Skeletal muscle tissue (tissue), 4 donors: ENCODE results near the gene IL1RAPL1. TPM values are rescaled to one million over a fixed set of nuclear protein-coding genes. Genes with fewer than 3 reads are reported as not detected.

ENCODE experiments used
- H3K27ac ChIP-seq: one replicate; pipeline ENCODE4 v1.7.0; 2013; ENCODE audit warnings: mild to moderate bottlenecking, low read depth, low read length, inconsistent platforms
- H3K27me3 ChIP-seq, 3 donors: one replicate each; pipeline ENCODE4 v1.7.0; 2013; ENCODE audit warnings: low read length in 3 of 3; ENCODE audit not compliant: control insufficient read depth in 3 of 3, insufficient read depth in 3 of 3
- H3K36me3 ChIP-seq, 3 donors: one replicate each; pipeline ENCODE4 v1.7.0; 2013; ENCODE audit warnings: low read length in 3 of 3; ENCODE audit not compliant: control insufficient read depth in 3 of 3, insufficient read depth in 3 of 3
- H3K4me1 ChIP-seq, 3 donors: one replicate each; pipeline ENCODE4 v1.7.0; 2013; ENCODE audit warnings: low read length in 3 of 3, mild to moderate bottlenecking in 3 of 3; ENCODE audit not compliant: control insufficient read depth in 3 of 3, insufficient read depth in 3 of 3
- H3K4me3 ChIP-seq, 3 donors: one replicate each; pipeline ENCODE4 v1.7.0; 2013; ENCODE audit warnings: low read length in 3 of 3
- H3K9ac ChIP-seq, 3 donors: one replicate each; pipeline ENCODE4 v1.7.0; 2013; ENCODE audit warnings: low read length in 3 of 3, mild to moderate bottlenecking in 3 of 3, moderate library complexity in 2 of 3, low read depth in 1 of 3
- H3K9me3 ChIP-seq, 3 donors: one replicate each; pipeline ENCODE4 v1.7.0; 2013; ENCODE audit warnings: low read length in 3 of 3; ENCODE audit not compliant: control insufficient read depth in 3 of 3
- total RNA-seq: library from RNA; depleted of rRNA; stranded (reverse); fragments of >200 nt; gene quantifications from one replicate; pipeline ENCODE4 v1.2.3, GENCODE V29; 2014
- donor health status: Osteomylitis.

Gene IL1RAPL1
- total RNA-seq, 1 donor from 2014 or later = 3.7 TPM

GRCh38 chrX:28585767-28586166, 1.5 kb upstream of the IL1RAPL1 start:
- Histone ChIP-seq H3K27ac (no peak overlapping the region), H3K36me3 (no peaks in the 10 kb centered on the region), H3K4me3 (no peak overlapping the region)

DNA sequence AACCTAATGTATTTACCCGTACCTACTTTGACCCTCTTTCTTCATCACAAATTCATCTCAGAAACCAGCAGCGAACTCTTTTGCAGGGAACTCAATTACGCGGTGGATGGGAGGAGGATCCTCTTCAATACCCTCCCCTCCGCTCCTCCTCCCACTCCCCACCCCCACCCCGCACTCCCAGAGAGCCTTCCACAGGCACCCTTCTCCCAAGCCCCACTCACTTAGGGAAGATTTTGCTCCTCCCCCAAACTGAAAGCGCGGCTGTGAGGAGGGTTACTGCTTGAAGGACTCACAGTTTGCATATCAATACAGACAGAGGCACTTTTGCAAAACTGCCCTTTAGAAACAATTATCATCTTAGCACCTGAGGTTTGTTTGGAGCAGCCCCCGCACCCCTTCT, 960 bp upstream of the IL1RAPL1 start:
- no peaks in the 10 kb centered on the region for H3K9me3 ChIP-seq
- H3K27me3 ChIP-seq = peaks cover 4 to 8% (median 4%) of the 10 kb centered on the region in 3 donors
- H3K4me3 ChIP-seq = no peak overlapping the region
- H3K9ac ChIP-seq = no peak overlapping the region
- no peak overlapping the region for H3K27ac ChIP-seq
- no peaks in the 10 kb centered on the region for H3K4me1 ChIP-seq
- no peaks in the 10 kb centered on the region for H3K36me3 ChIP-seq

More at GRCh38 chrX:28585767-28586166, 1.5 kb upstream of the IL1RAPL1 start:
- no peaks in the 10 kb centered on the region for H3K4me1 ChIP-seq
- H3K27me3 ChIP-seq = peaks cover 4 to 8% (median 4%) of the 10 kb centered on the region in 3 donors
- H3K9me3 ChIP-seq = no peaks in the 10 kb centered on the region
- H3K9ac ChIP-seq = no peak overlapping the region

GRCh38 chrX:28589046-28589445, 1.8 kb downstream of the IL1RAPL1 start:
- no peak overlapping the region for H3K4me3 ChIP-seq
- H3K27ac ChIP-seq = no peak overlapping the region
- H3K9ac ChIP-seq = no peak overlapping the region
- peaks cover 4 to 8% (median 4%) of the 10 kb centered on the region in 3 donors for H3K27me3 ChIP-seq
- no peaks in the 10 kb centered on the region for H3K4me1 ChIP-seq
- no peaks in the 10 kb centered on the region for H3K9me3 ChIP-seq
- no peaks in the 10 kb centered on the region for H3K36me3 ChIP-seq

DNA sequence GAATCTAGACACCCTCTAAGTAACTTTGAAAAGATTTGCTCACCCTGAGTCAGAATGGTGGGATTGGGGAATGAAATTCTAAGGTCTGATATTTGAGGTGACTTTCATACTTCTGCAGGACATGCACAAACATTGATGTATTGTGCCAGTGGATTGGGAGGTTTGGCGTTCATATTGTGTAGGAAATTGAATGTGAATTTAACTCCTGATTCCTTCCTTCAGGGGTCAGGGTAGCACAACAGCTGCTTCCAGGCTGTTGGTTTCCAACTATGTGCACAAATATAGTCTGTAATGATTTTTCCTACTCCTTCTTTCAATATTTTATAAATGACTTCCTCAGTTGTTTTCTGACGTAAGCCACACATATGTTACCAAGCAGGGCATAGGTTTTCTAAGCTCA, 3.1 kb downstream of the IL1RAPL1 start:
- no peaks in the 10 kb centered on the region for H3K9me3 ChIP-seq
- H3K36me3 ChIP-seq = no peaks in the 10 kb centered on the region
- H3K27ac ChIP-seq = no peak overlapping the region
- no peak overlapping the region for H3K9ac ChIP-seq
- no peak overlapping the region for H3K4me3 ChIP-seq
- no peaks in the 10 kb centered on the region for H3K4me1 ChIP-seq
- peaks cover 4 to 8% (median 4%) of the 10 kb centered on the region in 3 donors for H3K27me3 ChIP-seq

DNA sequence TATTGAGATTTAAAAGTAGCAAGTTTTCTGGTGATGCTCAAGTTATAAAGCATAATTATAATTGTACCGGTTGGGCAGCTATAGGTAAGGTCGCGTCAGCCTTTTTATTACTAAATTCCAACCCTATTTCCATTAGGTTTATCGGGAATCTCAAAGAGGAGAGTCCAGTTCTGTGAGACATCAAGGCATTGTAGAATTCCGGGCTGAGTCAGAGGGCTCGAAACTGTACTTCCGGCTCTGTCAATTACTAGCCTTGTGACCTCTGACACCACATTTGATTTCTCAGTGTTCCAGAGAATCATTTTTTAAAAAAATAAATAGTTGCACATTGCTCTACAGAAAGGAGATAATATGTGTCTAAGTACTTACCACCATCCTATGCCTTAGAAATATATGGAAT, 4.3 kb downstream of the IL1RAPL1 start:
- peaks cover 4 to 8% (median 4%) of the 10 kb centered on the region in 3 donors for H3K27me3 ChIP-seq
- H3K4me1 ChIP-seq = no peaks in the 10 kb centered on the region
- no peaks in the 10 kb centered on the region for H3K36me3 ChIP-seq
- H3K9ac ChIP-seq = no peak overlapping the region
- no peak overlapping the region for H3K27ac ChIP-seq
- H3K4me3 ChIP-seq = no peak overlapping the region
- no peaks in the 10 kb centered on the region for H3K9me3 ChIP-seq

GRCh38 chrX:28595346-28595745, 8.1 kb downstream of the IL1RAPL1 start:
- no peak overlapping the region for H3K9ac ChIP-seq
- H3K9me3 ChIP-seq = no peaks in the 10 kb centered on the region
- H3K27ac ChIP-seq = no peak overlapping the region
- H3K4me1 ChIP-seq = no peaks in the 10 kb centered on the region
- no peaks in the 10 kb centered on the region for H3K27me3 ChIP-seq
- H3K4me3 ChIP-seq = no peak overlapping the region
- H3K36me3 ChIP-seq = no peaks in the 10 kb centered on the region

DNA sequence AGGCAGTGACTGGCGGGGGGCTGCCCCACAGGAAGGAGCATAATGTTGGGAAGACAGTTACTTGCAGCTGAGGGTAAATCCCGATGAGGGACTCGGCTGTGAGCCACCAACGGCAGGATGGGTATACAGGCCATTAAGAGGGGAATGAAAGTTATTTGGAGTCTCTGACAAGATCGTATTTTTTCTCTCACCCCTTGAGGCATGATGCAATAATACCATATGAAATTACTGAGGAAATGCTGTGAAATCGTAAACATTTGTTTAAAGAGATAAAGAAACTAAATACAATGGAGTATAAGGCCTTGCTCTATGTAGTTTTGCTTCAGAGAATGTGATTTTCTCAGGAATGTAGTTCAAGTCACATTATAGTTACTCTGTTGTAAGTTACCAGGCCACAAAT, 12.7 kb downstream of the IL1RAPL1 start:
- no peak overlapping the region for H3K27ac ChIP-seq
- no peaks in the 10 kb centered on the region for H3K36me3 ChIP-seq
- H3K9me3 ChIP-seq = no peaks in the 10 kb centered on the region
- H3K4me1 ChIP-seq = no peaks in the 10 kb centered on the region
- no peak overlapping the region for H3K4me3 ChIP-seq
- H3K9ac ChIP-seq = no peak overlapping the region
- H3K27me3 ChIP-seq = no peaks in the 10 kb centered on the region

DNA sequence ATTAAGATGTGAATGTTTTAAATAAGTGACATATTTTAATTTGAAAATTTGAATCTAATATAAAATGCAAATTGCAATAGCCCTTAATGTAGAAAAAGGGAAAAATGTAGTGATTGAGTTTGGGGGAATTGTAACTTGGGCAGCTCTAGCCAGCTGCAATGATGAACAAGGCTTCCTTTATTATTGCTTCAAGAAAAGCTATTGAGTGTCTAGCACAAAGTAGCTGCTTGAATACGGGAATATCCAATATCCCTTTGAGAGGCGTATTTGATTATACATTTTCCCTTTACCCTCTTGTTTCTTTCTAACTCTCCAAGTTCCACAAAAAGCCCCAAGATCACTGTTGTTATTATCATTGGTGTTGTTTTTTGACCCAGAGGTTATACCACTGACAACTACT, 21.8 kb downstream of the IL1RAPL1 start:
- H3K9me3 ChIP-seq = no peaks in the 10 kb centered on the region
- H3K36me3 ChIP-seq = no peaks in the 10 kb centered on the region
- H3K4me3 ChIP-seq = no peak overlapping the region
- H3K27ac ChIP-seq = no peak overlapping the region
- no peaks in the 10 kb centered on the region for H3K4me1 ChIP-seq
- H3K27me3 ChIP-seq = no peaks in the 10 kb centered on the region
- H3K9ac ChIP-seq = no peak overlapping the region

GRCh38 chrX:28609917-28610613, 22.8 kb downstream of the IL1RAPL1 start:
- Histone ChIP-seq H3K4me3 (no peak overlapping the region), H3K36me3 (no peaks in the 10 kb centered on the region), H3K27me3 (no peaks in the 10 kb centered on the region), H3K4me1 (no peaks in the 10 kb centered on the region), H3K9ac (no peak overlapping the region), H3K27ac (no peak overlapping the region), H3K9me3 (no peaks in the 10 kb centered on the region)

DNA sequence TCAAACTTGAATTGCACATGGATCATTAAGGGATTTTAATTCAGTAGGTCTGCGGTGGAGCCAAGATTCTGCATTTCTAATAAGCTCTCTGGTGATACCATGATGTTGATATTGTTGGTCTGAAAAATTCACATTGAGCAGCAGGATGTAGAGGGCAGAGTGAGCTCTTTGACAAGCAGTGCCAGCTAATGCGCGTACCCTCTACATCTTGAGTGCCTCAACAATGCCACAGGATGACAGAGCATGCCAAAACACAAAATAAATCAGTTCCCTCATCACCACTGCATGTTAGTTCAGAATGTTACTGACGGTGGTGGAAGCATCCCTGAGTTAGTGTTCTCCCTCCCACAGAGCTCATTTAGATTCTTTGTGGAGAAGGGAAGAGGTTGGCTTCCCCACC, 23.5 kb downstream of the IL1RAPL1 start:
- Histone ChIP-seq H3K4me3 (no peak overlapping the region), H3K9ac (no peak overlapping the region), H3K27me3 (no peaks in the 10 kb centered on the region), H3K4me1 (no peaks in the 10 kb centered on the region), H3K9me3 (no peaks in the 10 kb centered on the region), H3K36me3 (no peaks in the 10 kb centered on the region), H3K27ac (no peak overlapping the region)
